Left hindlimb (tissue), 1 donor: ENCODE data around the gene SNORC.
A peak's percentile ranks its signal among the peaks of the same experiment; 100 is the strongest.
"Not testable (repeated sequence)": the region's sequence is repeated elsewhere in the genome, so short reads cannot be mapped to it uniquely, and the experiment has no call there.

ENCODE experiments used
- DNase-seq: peaks from one replicate; pipeline ENCODE4 v3.0.0-alpha.2; 2018

SNORC gene

GRCh38 chr2:232897598-232898408 is 27.7 kb downstream of the SNORC start:
- no peak for DNase-seq

GRCh38 chr2:232898592-232899543 is 28.8 kb downstream of the SNORC start:
- no peak for DNase-seq

- DNase-seq: no peak
These were observed 31.0 kb downstream of the SNORC start for GRCh38 chr2:232900811-232901735.

GRCh38 chr2:232901736-232902578 is 31.9 kb downstream of the SNORC start:
- no peak for DNase-seq

GRCh38 chr2:232903989-232904388 is 33.9 kb downstream of the SNORC start:
- no peak for DNase-seq

- DNase-seq: not testable (repeated sequence)
These were observed 37.0 kb downstream of the SNORC start for GRCh38 chr2:232906867-232907717.

- DNase-seq: not testable (repeated sequence)
These were observed 37.6 kb downstream of the SNORC start for GRCh38 chr2:232907718-232908085.

GRCh38 chr2:232908695-232909094 is 38.6 kb downstream of the SNORC start:
- DNase-seq: no peak

GRCh38 chr2:232910376-232910775 is 40.3 kb downstream of the SNORC start:
- no peak for DNase-seq

GRCh38 chr2:232911712-232912277 is 41.7 kb downstream of the SNORC start:
- DNase-seq: no peak

- DNase-seq: no peak
These were observed 43.8 kb downstream of the SNORC start for GRCh38 chr2:232913903-232914302.

GRCh38 chr2:232919141-232919540 is 49.1 kb downstream of the SNORC start:
- no peak for DNase-seq

GRCh38 chr2:232920055-232920454 is 50.0 kb downstream of the SNORC start:
- no peak for DNase-seq

- no peak for DNase-seq
These were observed 50.7 kb downstream of the SNORC start for GRCh38 chr2:232920760-232921159.

GRCh38 chr2:232924433-232924832 is 54.4 kb downstream of the SNORC start:
- DNase-seq: no peak

GRCh38 chr2:232925153-232925820 is 55.2 kb downstream of the SNORC start:
- no peak for DNase-seq

GRCh38 chr2:232925821-232926156 is 55.7 kb downstream of the SNORC start:
- DNase-seq: no peak

GRCh38 chr2:232926431-232926939 is 56.4 kb downstream of the SNORC start:
- DNase-seq: peak; percentile 51

- DNase-seq: peak; percentile 63
These were observed 57.1 kb downstream of the SNORC start for GRCh38 chr2:232927032-232927792.
